Heart left ventricle (tissue), 16 donors: ENCODE measurements around the gene ALDH1L1. TPM values are rescaled to one million over a fixed set of nuclear protein-coding genes. Genes with fewer than 3 reads are reported as not detected.
A peak's percentile ranks its signal among the peaks of the same experiment; 100 is the strongest.

Experiments
- ATAC-seq, 4 donors: fragments of 200-7000 bp; cut with Tn5 transposase; one replicate each; pipeline ENCODE4 v1.9.1; 2020 to 2022; ENCODE audit warnings: moderate library complexity in 4 of 4, mild to moderate bottlenecking in 3 of 4, moderate number of reproducible peaks in 1 of 4
- DNase-seq, 5 donors: peaks; one replicate each; pipeline ENCODE4 v3.0.0-alpha.2; 2020
- H3K27ac ChIP-seq, 12 donors: fragments of 200-600 bp; sonication (generic) in 4 of 12; one replicate each; pipeline versions ENCODE4 v1.5.0 to v1.8.0; 2016 to 2022; ENCODE audit warnings: mild to moderate bottlenecking in 2 of 12
- H3K27me3 ChIP-seq, 9 donors: fragments of 200-600 bp; sonication (generic) in 2 of 9; one replicate each; pipeline versions ENCODE4 v1.5.1 to v1.8.0; 2016 to 2022; ENCODE audit warnings: mild to moderate bottlenecking in 3 of 9
- H3K36me3 ChIP-seq, 9 donors: fragments of 200-600 bp; sonication (generic) in 2 of 9; one replicate each; pipeline versions ENCODE4 v1.5.0 to v1.8.0; 2018 to 2022; ENCODE audit warnings: mild to moderate bottlenecking in 2 of 9
- H3K4me1 ChIP-seq, 12 donors: fragments of 200-600 bp; sonication (generic) in 4 of 12; one replicate each; pipeline versions ENCODE4 v1.5.0 to v1.8.0; 2016 to 2022; ENCODE audit warnings: mild to moderate bottlenecking in 3 of 12
- H3K4me3 ChIP-seq, 12 donors: fragments of 200-600 bp; sonication (generic) in 4 of 12; one replicate each; pipeline versions ENCODE4 v1.5.0 to v1.8.0; 2017 to 2022; ENCODE audit warnings: mild to moderate bottlenecking in 9 of 12, moderate library complexity in 4 of 12
- H3K9me3 ChIP-seq, 12 donors: fragments of 200-600 bp; sonication (generic) in 4 of 12; one replicate each; pipeline versions ENCODE4 v1.5.0 to v1.8.0; 2016 to 2022; ENCODE audit warnings: mild to moderate bottlenecking in 1 of 12
- POLR2A ChIP-seq, 2 donors: fragments of 450-650 bp; IDR thresholded peaks; one replicate each; pipeline ENCODE4 v1.6.1; 2017; ENCODE audit warnings: antibody characterized with exemption in 2 of 2, mild to moderate bottlenecking in 2 of 2, moderate library complexity in 2 of 2
- WGBS, 4 donors: extraction: QIAGEN DNeasy Blood & Tissue Kit in 2 of 4; methylation state at CpG; one replicate each; pipeline versions ENCODE4 v1.1.5 to v1.1.7; 2013 to 2018; 5-methylcytosine and 5-hydroxymethylcytosine counted together
- intact Hi-C, 10 donors: fragments of 100-400 bp; cut with DNase I; formaldehyde crosslinking; loops; one replicate each; pipeline versions ENCODE4 v1.11.1 to v1.14.2; 2022
- polyA plus RNA-seq, 2 donors: library from polyadenylated mRNA; stranded (reverse); fragments of 200-250 nt; gene quantifications; one replicate each; pipeline ENCODE4 v1.2.3, GENCODE V29; 2013
- total RNA-seq, 9 donors: library from RNA; depleted of rRNA in 2 of 9; stranded (reverse); fragments of >200 nt in 2 of 9; fragmentation: NEBNext Ultra II Directional in 3 of 9; extraction: Animal tissue kit (Norgen Biotek cat#: 25700) in 3 of 9; gene quantifications; one replicate each; pipeline versions ENCODE4 v1.1.0 to v1.2.4, GENCODE V29; 2016 to 2023
- TF ChIP-seq, protein P1 (sequence below), 12 donors: fragments of 200-600 bp; sonication (generic) in 4 of 12; IDR thresholded peaks; one replicate each; pipeline versions ENCODE4 v1.5.0 to v1.8.0; 2018 to 2022; ENCODE audit warnings: antibody characterized with exemption in 12 of 12, mild to moderate bottlenecking in 5 of 12
- donor health status: ischemic (EF 13 %, LVEDD 7.1; RV severe dilation, severe dysfunction).
- donor health status: healthy with polysubstance abuse.
- donor health status: DM: no; HTN: yes; CAD: no.
- donor health status: DM: no; HTN: no; CAD: no.
- donor health status: ischemic (EF 25% LVEDD 6.9; RV normal size, moderate dysfunction).
- donor health status: ischemic (EF 25% LVEDD 5.7; RV mildly dilated, moderate dysfunction).
- donor health status: healthy.
- donor health status: DM: yes; HTN: yes; CAD: no.
- donor health status: ischemic (EF 35%, LVEDD 5.7; RV mildly dilated, moderate dysfunction).
- donor health status: nonischemic (EF 11% LVEDD 7.7; RV severe dilation, severe dysfunction).
- donor health status: DM: yes; HTN: yes; CAD: no.
- donor health status: PGD.
- donor health status: ischemic (EF 29% LVEDD 5.4; RV normal size, mild dysfunction).
- donor health status: nonischemic (EF 23%, LVEDD 6.1; RV moderate dilation, normal function).

Gene ALDH1L1
- total and polyA plus RNA-seq, 11 donors: 13.4 to 74.1 (median 29.0) TPM

DNA sequence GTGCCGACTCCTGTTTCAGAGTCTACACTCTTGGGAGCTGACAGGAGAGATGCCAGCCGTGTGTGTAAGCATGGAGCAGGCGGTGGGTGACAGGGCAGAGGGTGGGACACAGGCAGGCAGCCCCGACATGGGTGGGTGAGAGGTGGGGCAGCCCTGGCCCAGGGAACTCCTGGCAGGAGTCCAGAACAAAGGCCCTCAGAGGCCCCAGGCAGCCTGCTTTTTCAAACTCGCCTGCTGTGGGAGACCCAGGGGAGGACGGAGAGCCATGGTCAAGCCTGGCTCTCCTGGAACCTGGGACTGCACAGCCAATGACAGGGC, 67.2 kb downstream of the ALDH1L1 start:
- WGBS, 4 donors: 79 to 85% (median 80%) methylated on average over 6 of the region's 6 CpGs
- no peaks in the 10 kb centered on the region for H3K27me3 ChIP-seq
- H3K4me3 ChIP-seq: no peak overlapping the region
- DNase-seq (peak in 1 of 5 donors; percentile 15), ATAC-seq (no peak)
- H3K36me3 ChIP-seq: peaks cover 0 to 28% (median 0%) of the 10 kb centered on the region in 9 donors
- intact Hi-C loops: no loop called here
- no peaks in the 10 kb centered on the region for H3K4me1 ChIP-seq
- no peak overlapping the region for H3K27ac ChIP-seq
- no peak for TF ChIP-seq POLR2A (IDR thresholded peaks at IDR 0.05)
- TF ChIP-seq, protein P1, sequence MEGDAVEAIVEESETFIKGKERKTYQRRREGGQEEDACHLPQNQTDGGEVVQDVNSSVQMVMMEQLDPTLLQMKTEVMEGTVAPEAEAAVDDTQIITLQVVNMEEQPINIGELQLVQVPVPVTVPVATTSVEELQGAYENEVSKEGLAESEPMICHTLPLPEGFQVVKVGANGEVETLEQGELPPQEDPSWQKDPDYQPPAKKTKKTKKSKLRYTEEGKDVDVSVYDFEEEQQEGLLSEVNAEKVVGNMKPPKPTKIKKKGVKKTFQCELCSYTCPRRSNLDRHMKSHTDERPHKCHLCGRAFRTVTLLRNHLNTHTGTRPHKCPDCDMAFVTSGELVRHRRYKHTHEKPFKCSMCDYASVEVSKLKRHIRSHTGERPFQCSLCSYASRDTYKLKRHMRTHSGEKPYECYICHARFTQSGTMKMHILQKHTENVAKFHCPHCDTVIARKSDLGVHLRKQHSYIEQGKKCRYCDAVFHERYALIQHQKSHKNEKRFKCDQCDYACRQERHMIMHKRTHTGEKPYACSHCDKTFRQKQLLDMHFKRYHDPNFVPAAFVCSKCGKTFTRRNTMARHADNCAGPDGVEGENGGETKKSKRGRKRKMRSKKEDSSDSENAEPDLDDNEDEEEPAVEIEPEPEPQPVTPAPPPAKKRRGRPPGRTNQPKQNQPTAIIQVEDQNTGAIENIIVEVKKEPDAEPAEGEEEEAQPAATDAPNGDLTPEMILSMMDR (IDR thresholded peaks at IDR 0.05): no peak
- H3K9me3 ChIP-seq: no peaks in the 10 kb centered on the region

DNA sequence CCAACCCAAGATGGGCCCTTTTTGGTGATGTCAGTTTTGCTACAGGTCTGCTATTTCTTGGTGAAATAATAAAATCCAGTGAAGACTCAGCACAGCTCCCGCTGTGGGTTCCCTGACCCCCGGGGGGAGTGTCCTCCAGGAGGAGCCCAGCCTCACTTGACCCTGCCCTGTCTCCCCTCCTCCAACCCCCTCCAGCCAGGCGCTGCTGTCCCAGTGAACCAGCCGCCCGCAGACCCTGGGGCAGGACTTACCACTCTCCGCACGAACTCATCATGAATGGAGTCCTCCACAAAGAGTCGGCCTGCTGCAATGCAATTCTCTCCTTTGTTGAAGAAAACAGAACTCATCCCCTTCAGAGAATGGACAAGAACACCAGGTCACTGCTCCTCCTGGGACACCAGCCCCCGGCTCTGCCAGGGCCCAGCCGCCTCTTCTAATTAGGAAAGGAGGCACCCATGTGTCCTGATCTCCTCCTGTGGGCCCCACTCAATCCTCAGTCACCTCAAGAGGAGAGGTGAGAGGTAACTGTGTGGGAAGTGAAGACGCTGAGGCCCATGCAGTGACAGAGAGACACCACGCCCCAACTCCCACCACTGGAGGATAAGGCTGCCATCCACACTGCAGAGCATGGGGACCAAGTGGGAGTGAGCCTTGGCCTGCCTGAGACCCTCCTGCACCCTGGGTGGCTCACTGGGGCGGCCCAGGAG, 67.7 kb downstream of the ALDH1L1 start:
- Histone ChIP-seq H3K36me3 (peaks cover 0 to 26% (median 0%) of the 10 kb centered on the region in 9 donors), H3K4me1 (no peaks in the 10 kb centered on the region), H3K27ac (no peak overlapping the region), H3K9me3 (no peaks in the 10 kb centered on the region), H3K27me3 (no peaks in the 10 kb centered on the region), H3K4me3 (no peak overlapping the region)
- ATAC-seq (no peak), DNase-seq (peak in 1 of 5 donors; percentile 17)
- intact Hi-C loops: no loop called here
- 91 to 93% (median 92%) methylated on average over 13 of the region's 13 CpGs for WGBS, 4 donors
- TF ChIP-seq, protein P1 (IDR thresholded peaks at IDR 0.05): no peak
- TF ChIP-seq POLR2A (IDR thresholded peaks at IDR 0.05): no peak

DNA sequence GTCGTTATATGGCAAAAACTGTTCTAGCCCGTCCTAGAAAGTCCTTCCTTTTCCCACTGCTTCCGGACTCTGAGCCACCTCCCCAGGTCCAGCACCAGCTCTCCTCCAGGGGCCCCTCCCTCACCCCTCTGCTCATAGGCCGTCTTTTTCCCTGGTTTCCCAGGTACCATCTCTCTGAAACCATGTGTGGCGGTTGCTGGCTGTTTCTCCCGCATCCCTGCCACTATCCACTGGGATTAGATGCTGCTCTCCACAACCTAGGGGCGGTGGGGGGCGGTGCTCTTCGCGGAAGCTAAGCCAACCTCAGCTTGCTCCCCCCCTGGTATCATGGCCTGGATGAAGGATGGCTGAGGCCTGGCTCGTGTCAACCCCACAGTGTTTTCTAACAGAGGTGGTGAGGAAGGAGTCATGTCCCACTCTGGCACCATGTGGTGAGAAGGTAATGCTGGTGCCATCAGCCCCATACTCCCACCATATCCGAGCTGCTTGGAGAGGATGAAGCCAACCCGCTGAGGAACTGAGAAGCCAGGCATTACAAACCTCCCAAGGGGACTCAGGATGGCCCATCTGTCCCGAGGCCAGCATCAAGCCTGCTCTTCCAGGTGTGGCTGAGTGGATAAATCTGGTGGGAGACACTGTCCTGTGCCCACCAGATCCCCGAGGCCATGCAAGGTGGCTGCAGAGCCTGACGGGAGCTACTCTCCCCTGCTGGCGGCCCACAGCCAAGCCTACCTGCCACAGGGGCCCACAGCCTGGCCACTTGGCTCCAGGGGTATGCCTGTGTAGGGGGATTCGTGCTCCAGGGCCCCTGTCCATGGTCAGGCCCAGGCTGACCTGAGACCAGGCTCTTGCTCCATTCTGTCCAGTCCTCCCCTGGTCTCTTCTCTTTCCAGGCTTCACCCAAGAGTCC, 68.6 kb downstream of the ALDH1L1 start:
- TF ChIP-seq POLR2A (IDR thresholded peaks at IDR 0.05): no peak
- TF ChIP-seq, protein P1 (IDR thresholded peaks at IDR 0.05): no peak
- intact Hi-C loops: no loop called here
- Histone ChIP-seq H3K4me1 (no peaks in the 10 kb centered on the region), H3K27me3 (no peaks in the 10 kb centered on the region), H3K27ac (no peak overlapping the region), H3K36me3 (peaks cover 0 to 32% (median 0%) of the 10 kb centered on the region in 9 donors), H3K4me3 (no peak overlapping the region), H3K9me3 (no peaks in the 10 kb centered on the region)
- 83 to 90% (median 87%) methylated on average over 13 to 18 of the region's 18 CpGs for WGBS, 4 donors
- ATAC-seq (no peak), DNase-seq (no peak)

DNA sequence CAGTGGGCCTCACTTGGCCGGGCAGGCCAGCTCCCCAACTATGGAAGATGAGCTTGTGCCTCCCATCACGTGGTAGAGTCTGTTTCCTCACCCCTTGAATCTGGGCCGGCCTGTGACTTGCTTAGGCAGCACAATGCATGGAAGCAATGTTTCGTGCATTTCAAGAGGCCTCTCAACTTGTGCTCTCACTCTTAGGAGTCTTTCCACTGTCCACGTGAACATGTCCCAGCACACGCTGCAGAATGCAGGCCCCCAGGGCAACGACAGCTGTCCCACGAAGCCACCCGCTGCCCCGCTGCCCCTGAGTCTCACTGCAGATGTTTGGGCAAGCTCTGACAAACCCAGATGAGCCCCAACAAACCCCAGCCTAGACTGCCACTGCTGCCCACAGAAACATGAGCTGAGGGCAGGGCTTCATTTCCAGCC, 69.2 kb downstream of the ALDH1L1 start:
- 85 to 91% (median 86%) methylated on average over 10 of the region's 10 CpGs for WGBS, 4 donors
- H3K4me3 ChIP-seq: no peak overlapping the region
- TF ChIP-seq POLR2A (IDR thresholded peaks at IDR 0.05): no peak
- TF ChIP-seq, protein P1 (IDR thresholded peaks at IDR 0.05): no peak
- intact Hi-C loops: no loop called here
- no peaks in the 10 kb centered on the region for H3K27me3 ChIP-seq
- H3K9me3 ChIP-seq: no peaks in the 10 kb centered on the region
- ATAC-seq (no peak), DNase-seq (no peak)
- H3K27ac ChIP-seq: no peak overlapping the region
- no peaks in the 10 kb centered on the region for H3K4me1 ChIP-seq
- peaks cover 0 to 33% (median 0%) of the 10 kb centered on the region in 9 donors for H3K36me3 ChIP-seq
